GM19193 (cell line): ENCODE measurements around the gene TMEM170B.

Experiments
- POLR2A ChIP-seq: IDR thresholded peaks from 4 replicates; pipeline ENCODE4 v1.6.1; 2011; ENCODE audit not compliant: insufficient read depth, insufficient read length; ENCODE audit errors: extremely low read depth

Gene TMEM170B

GRCh38 chr6:11598687-11599086 is 61.1 kb downstream of the TMEM170B start:
- no peak for TF ChIP-seq POLR2A

- no peak for TF ChIP-seq POLR2A
Measured at GRCh38 chr6:11600251-11600650, 62.7 kb downstream of the TMEM170B start.

DNA sequence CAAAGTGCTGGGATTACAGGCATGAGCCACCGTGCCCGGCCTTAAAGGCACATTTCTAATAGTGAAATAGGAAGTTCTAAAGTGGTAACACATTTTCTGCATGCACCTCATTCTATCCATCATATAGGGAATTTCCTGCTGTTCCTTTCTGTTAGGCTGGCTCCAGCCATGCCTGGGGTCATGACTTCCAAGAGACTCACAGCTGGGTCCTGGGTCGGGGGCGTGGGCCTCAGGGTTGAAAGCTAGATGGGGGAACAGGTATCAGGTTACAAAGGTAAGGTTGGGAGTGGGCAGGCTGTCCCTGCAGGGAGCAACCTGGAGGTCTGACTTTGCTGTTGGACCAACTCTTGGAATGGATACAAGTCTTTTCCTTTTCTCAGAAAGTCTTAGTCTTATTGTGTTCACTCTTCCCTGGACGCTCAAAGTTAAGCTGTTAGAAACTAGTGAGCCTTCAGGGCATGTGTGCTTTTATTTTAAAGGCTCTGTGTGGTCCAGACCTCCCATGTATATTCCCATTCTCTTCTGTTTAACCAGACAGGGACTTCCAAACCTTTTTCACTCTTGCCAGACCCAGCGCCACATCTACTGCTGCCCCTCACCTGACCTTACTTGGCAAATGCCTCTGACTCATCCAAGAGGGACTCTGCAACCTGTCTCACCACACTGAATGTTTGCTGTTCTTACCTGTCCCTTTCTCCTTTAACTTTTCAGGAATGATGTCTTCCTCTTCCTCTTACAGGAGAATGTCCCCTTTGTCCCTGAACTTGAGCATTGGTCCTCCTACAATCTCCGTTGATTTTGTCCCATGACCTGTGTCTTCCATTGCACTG is 64.4 kb downstream of the TMEM170B start:
- TF ChIP-seq POLR2A: no peak

DNA sequence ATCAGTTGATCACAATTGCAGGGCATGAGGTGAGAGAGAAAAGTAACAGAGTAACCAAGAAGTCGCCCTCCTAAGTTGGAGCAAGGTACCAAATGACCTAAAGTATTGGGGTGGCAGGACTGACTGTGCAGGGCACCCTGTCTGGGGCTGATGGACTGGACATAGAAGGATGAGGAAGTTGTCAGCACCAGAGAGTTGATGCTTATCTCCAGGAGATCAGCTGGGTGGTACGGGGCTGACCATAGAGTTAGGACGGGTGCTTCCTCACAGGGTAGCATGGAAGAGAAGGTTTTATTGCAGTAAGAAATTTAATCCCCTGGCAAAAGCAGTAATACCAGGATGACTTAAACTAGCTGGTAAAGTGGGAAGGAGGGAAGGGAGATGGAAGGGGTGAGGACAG is 66.7 kb downstream of the TMEM170B start:
- TF ChIP-seq POLR2A: no peak

- TF ChIP-seq POLR2A: no peak
Measured at GRCh38 chr6:11604836-11605506, 67.4 kb downstream of the TMEM170B start.

DNA sequence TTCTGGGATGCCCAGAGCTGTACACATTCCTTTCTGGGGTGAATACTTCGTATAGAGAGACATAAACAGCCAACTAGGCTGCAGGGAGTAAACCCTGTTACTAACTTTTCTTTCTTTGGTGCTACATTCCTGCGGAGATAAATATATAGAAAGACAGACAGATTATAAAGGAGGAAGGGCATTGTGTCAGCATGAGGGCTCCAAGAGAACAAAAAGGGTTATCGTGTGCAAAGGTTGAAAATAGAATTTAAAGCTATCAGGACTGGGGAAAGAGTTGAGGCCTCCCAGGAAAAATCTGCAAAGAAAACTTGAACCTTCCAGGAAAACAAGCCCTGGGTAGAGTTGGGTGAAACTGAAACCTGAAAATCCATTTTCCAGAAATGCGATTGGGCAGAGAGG is 68.0 kb downstream of the TMEM170B start:
- TF ChIP-seq POLR2A: no peak

- no peak for TF ChIP-seq POLR2A
Measured at GRCh38 chr6:11606332-11606731, 68.8 kb downstream of the TMEM170B start.

DNA sequence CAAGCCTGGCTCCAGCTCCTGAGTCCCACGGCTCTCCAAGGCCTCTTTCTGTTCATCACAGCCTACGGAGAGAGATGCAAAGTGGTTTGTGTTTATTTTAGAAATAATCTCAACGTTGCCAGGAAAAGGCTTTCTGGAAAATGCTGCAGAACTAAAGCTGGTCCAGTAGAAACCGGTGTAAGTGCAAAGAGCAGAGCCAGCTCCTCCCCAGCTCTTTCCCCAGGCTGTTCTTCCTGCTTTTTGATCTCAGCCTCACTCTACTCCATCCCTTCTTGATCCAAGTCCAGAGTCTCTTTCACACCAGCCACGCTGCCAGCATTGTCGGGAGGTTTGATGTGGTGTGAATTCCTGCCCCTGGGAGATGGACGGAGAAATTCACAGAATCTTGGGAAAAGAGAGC is 69.8 kb downstream of the TMEM170B start:
- no peak for TF ChIP-seq POLR2A

DNA sequence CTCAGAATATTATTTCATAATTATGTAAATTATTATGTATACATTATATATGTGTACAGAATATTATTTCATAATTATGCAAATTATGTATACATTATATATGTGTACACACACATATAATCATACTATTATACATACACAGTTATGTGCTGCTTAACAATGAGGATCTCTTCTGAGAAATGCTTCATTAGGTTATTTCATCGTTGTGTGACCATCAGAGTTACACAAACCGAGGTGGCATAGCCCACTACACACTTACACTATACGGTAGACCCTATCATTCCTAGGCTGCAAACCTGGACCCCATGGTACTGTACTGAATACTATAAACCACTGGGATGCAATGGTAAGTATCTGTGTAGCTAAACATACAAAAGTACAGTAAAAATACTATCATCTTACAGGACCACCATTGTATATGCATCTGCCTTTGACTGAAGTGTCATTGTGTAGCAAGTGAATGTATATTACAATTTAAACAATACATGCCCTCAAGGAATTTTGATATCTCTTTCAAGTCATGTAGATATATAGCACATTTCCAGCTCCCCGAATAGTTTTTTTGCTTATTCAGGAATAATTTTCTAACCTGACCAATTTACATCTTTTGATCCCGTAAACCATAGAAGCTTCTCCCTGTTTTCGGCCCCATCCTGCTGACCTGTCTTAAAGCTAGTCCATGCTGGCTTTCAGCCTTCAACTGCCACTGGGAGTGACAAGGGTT is 71.2 kb downstream of the TMEM170B start:
- no peak for TF ChIP-seq POLR2A

DNA sequence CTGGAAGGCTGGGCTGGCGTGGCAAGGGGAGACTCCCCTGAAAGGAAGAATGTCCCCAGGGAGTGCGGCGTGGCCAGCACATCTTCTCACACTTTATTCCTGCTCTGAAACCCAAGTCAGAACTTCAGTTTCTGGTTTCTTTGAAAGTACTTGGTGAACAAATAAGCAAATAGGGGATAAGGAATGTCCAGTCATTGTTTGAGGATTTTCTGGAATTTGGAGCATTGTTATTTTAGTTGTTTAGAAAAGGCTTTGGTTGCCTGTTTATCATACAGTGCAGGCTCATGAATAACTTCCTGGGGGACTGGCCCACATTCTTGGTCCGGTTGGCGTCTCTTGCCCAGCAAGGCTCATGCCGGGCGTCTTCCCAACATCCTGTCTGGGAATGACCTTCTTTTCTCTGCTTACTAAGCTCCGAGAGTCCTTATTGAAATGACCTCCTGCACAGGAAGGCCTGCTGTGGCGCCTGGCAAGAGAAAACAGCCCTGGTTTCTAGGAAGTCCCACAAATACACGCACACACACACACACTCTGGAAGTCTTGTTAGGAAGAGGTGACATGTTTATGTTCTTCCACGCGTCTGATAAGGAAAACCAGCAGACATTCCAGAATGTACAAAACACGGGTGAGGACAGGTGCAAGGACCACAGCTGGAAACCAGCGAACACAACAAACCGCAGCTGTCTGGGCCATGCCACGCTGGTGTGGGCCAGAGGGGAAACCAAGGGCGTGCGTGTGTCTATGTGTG is 71.9 kb downstream of the TMEM170B start:
- no peak for TF ChIP-seq POLR2A

GRCh38 chr6:11613336-11613735 is 75.8 kb downstream of the TMEM170B start:
- TF ChIP-seq POLR2A: no peak

- TF ChIP-seq POLR2A: no peak
Measured at GRCh38 chr6:11613858-11614257, 76.3 kb downstream of the TMEM170B start.

DNA sequence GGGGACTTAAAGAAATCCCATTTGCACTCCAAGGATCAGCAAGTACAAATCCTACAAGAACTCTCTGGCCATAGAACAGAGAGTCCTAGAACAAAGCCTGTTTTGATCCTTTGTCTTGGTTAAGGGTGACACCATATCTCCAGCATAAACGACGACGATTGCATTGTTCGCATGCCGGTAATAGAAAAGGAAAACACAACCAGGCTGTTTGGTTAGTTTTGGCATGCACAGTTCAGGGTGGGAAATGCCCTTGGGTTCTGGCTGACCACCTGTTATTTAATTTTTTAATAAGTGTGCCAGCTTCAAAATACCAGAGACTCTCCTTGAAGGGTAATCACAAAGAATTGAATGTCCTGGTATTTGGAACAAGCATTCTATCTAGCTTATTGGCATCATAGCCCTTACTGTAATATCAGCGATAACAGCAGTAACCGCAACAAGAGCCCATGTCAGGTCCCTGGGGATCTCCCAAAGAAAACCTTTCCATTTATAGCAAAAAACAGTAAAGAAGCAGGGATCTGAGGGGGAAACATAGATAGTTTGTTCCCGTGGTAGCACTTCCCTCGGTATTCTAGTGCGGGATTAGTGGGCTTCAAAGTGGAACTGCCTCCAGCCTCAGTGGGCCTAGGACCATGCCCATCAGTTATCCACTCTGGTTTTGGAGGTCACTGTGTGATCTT is 77.1 kb downstream of the TMEM170B start:
- TF ChIP-seq POLR2A: no peak

DNA sequence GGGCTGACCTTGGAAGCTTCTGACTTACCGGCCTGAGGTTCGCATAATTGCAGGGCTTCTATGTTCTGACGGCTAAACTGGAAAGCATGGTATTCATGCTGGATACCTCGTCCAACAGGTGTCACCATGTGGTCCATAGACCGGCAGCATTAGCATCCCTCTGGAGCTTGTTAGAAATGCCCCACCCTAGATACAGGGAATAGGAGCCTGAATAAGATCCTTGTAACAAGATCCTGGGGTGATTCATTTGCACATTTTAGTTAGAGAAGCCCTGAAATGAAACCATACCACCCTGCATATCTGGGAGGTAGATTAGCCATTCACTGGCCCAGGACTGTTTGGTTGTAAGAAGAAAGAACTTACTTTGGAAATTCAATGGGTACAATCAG is 77.7 kb downstream of the TMEM170B start:
- TF ChIP-seq POLR2A: no peak
